HL-60 (cell line): ENCODE measurements around the gene PTPRN2.

Experiments used
- DNase-seq, 2 experiments: peaks; one replicate each; pipeline ENCODE4 v3.0.0-alpha.2; 2010 to 2020; ENCODE audit warnings: low read depth in 1 of 2, low spot score in 1 of 2
- H3K27ac ChIP-seq: fragments of 250-450 bp; sonication (Bioruptor Pico); replicated peaks from 2 replicates; pipeline ENCODE4 v1.5.1; 2020; ENCODE audit warnings: mild to moderate bottlenecking, moderate library complexity
- H3K27me3 ChIP-seq: fragments of 250-450 bp; sonication (Bioruptor Pico); 2 replicates; pipeline ENCODE4 v1.5.1; 2021; ENCODE audit warnings: mild to moderate bottlenecking, moderate library complexity; ENCODE audit not compliant: insufficient read depth, poor library complexity, severe bottlenecking
- H3K4me3 ChIP-seq: replicated peaks from 2 replicates; pipeline ENCODE4 v1.5.1; 2011; ENCODE audit warnings: mild to moderate bottlenecking, control low read depth, low read length; ENCODE audit not compliant: insufficient read depth
- GABPA ChIP-seq: IDR thresholded peaks from 2 replicates; pipeline ENCODE4 v1.6.1; 2012; ENCODE audit warnings: low read depth
- POLR2AphosphoS5 ChIP-seq: IDR thresholded peaks from 2 replicates; pipeline ENCODE4 v1.6.1; 2012; ENCODE audit warnings: low read depth
- REST ChIP-seq: IDR thresholded peaks from 2 replicates; pipeline ENCODE4 v1.6.1; 2012; ENCODE audit warnings: low read depth; ENCODE audit not compliant: insufficient replicate concordance
- SPI1 ChIP-seq: IDR thresholded peaks from 2 replicates; pipeline ENCODE4 v1.6.1; 2012; ENCODE audit warnings: low read depth, mild to moderate bottlenecking, borderline replicate concordance
- TF ChIP-seq, protein P1 (sequence below): IDR thresholded peaks from one replicate; pipeline ENCODE4 v1.5.1; 2011; ENCODE audit warnings: low read length, control low read depth, inconsistent platforms; ENCODE audit not compliant: insufficient read depth

The PTPRN2 gene

DNA sequence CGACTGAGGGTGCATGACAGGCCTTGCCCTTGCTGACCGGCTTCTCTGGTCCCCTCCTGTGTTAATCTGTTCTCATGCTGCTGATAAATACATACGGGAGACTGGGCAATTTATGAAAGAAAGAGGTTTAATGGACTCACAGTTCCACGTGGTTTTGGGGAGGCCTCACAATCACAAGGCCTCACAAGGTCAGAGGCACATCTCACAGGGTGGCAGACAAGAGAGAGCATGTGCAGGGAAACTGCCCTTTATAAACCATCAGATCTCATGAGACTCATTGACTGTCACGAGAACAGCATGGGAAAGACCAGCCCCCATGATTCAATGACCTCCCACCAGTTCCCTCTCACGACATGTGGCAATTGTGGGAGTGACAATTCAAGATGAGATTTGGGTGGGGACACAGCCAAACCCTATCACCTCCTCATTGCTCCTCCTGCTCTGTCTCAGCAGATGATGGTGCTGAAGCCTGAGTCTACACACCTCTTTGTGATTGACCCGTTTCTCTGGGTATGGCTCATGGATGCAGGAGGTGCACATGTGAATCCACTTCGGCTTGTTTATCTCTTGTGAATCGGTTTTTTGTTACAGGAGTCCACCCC lies 703.1 kb downstream of the PTPRN2 start:
- no peak overlapping the region for H3K27ac ChIP-seq
- TF ChIP-seq SPI1 (no peak), GABPA (no peak), REST (no peak), POLR2AphosphoS5 (no peak)
- TF ChIP-seq, protein P1, sequence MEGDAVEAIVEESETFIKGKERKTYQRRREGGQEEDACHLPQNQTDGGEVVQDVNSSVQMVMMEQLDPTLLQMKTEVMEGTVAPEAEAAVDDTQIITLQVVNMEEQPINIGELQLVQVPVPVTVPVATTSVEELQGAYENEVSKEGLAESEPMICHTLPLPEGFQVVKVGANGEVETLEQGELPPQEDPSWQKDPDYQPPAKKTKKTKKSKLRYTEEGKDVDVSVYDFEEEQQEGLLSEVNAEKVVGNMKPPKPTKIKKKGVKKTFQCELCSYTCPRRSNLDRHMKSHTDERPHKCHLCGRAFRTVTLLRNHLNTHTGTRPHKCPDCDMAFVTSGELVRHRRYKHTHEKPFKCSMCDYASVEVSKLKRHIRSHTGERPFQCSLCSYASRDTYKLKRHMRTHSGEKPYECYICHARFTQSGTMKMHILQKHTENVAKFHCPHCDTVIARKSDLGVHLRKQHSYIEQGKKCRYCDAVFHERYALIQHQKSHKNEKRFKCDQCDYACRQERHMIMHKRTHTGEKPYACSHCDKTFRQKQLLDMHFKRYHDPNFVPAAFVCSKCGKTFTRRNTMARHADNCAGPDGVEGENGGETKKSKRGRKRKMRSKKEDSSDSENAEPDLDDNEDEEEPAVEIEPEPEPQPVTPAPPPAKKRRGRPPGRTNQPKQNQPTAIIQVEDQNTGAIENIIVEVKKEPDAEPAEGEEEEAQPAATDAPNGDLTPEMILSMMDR, result no peak
- H3K4me3 ChIP-seq, result no peak overlapping the region
- H3K27me3 ChIP-seq, result no peaks in the 10 kb centered on the region
- no peak for DNase-seq

DNA sequence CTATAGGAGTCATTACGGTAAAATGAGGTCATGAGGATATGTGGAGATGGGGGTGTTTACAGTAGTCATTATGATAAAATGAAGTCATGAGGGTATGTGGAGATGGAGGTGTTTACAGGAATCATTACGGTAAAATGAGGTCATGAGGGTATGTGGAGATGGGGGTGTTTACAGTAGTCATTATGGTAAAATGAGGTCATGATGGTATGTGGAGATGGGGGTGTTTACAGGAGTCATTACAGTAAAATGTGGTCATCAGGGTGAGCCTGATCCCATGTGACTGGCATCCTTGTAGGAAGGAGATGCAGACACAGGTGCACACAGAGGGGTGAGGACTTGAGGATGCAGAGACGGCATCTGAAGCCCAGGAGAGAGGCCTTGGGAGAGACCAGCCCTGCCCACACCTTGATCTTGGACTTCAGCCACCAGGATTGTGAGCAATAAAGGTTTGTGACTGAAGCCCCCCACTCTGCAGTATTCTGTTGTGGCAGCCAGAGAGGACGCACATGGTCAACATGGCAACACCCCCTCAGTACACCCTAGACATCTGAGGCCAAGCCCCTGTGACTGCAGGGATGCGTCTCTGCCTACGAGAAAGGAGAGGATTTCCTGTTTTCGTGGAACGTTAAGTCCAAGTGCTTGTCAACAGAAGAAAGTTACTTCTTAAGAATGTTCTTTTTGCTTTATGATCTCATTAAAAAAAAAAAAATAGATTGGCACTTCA lies 706.4 kb downstream of the PTPRN2 start:
- TF ChIP-seq SPI1 (no peak), GABPA (no peak), POLR2AphosphoS5 (no peak)
- no peak overlapping the region for H3K4me3 ChIP-seq
- H3K27me3 ChIP-seq, result no peaks in the 10 kb centered on the region
- H3K27ac ChIP-seq, result no peak overlapping the region
- no peak for DNase-seq

GRCh38 chr7:157879391-157879790 lies 708.2 kb downstream of the PTPRN2 start:
- Histone ChIP-seq H3K4me3 (no peak overlapping the region), H3K27me3 (no peaks in the 10 kb centered on the region), H3K27ac (no peak overlapping the region)
- TF ChIP-seq POLR2AphosphoS5 (no peak), REST (no peak), GABPA (no peak), SPI1 (no peak)
- TF ChIP-seq, protein P1, result no peak
- no peak for DNase-seq

DNA sequence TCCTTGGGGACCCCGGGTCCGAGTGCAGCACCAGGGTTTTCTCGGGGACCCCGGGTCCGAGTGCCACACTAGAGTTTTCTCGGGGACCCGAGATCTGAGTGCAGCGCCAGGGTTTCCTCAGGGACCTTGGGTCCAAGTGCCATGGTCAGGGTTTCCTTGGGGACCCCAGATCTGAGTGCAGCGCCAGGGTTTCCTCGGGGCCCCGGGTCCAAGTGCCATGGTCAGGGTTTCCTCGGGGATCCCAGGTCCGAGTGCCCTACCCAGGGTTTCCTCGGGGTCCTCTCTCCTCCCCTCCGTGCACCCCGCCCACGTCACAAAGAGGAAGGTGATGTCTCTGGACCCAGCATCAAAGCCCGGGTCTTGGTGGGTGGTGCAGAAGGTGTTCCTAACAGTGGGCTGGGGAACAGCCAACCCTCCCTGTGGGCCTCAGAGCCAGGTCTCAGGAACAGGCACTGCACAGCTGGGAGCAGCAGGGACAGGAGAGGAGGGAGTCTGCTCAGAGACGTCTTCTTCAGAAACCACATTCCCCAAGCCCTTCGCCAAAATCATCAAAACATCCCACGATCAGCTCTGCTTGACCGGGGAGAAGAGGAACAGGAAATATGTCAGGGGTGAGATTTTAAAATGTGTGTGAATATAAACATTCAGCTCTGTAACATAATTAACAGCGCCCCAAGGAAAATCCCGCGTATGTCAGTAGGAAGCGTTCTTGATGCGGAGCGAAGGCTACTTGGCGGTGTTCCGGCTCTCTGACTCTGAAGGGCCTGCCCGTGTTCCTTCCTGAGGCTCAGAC lies 710.1 kb downstream of the PTPRN2 start:
- Histone ChIP-seq H3K4me3 (no peak overlapping the region), H3K27ac (no peak overlapping the region), H3K27me3 (no peaks in the 10 kb centered on the region)
- no peak for DNase-seq
- no peak for TF ChIP-seq POLR2AphosphoS5
- no peak for TF ChIP-seq SPI1
- TF ChIP-seq, protein P1, result no peak
- TF ChIP-seq GABPA, result no peak
- TF ChIP-seq REST, result no peak
